HG03039 (cell line): ENCODE data around the gene GREB1L.

Source experiments
- ATAC-seq: cut with Tn5 transposase; IDR thresholded peaks from one replicate; pipeline ENCODE4 v1.9.1; 2021; ENCODE audit warnings: mild to moderate bottlenecking, moderate library complexity; ENCODE audit not compliant: unreplicated experiment

Gene GREB1L

GRCh38 chr18:21479721-21480120 is 237.7 kb downstream of the GREB1L start:
- ATAC-seq: no peak

GRCh38 chr18:21481739-21482138 is 239.7 kb downstream of the GREB1L start:
- ATAC-seq: no peak

DNA sequence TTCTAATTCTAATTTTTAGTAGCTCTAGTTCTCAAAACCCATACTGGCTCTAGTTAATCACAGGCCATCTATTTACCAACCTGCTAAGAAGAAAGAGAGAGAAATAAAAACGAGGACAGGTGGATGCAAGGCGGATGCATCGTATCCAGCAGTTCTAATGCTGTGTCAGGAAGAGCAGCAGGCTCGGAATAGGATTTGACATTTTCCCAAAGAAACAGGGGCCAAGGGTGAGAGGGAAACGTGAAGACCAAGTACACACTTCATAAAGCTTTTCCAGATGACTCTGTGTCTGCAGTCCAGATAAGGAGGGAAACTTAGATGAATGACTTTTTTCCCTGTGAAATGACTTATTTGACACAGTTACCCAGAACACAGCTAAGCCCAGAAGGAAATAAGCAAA is 241.0 kb downstream of the GREB1L start:
- ATAC-seq: no peak

- ATAC-seq: no peak
Observed at GRCh38 chr18:21484851-21485636, 243.0 kb downstream of the GREB1L start.

DNA sequence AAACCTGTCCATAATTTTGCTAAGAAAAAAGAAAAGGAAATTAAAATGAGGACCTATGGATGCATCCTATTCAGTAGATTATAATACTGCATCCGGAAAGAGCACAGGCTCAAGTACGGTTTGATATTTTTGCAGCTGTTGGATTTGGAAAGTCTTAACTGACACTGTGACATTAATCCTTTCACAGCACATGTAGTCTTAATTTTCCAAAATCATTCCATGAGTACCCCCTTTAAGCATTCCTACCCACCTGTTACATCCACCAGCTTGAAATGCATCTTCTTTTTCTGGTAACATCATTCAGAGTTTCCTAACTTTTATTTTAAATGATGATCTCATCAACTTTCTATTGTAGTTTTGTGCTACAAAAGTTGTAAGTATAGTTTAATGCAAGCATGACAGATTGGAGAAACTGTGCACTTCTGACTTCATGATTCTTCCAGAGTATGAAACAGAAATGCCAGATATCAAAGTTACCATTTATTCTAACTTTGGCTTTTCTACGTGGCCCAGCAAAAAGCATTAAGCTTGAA is 244.9 kb downstream of the GREB1L start:
- no peak for ATAC-seq

DNA sequence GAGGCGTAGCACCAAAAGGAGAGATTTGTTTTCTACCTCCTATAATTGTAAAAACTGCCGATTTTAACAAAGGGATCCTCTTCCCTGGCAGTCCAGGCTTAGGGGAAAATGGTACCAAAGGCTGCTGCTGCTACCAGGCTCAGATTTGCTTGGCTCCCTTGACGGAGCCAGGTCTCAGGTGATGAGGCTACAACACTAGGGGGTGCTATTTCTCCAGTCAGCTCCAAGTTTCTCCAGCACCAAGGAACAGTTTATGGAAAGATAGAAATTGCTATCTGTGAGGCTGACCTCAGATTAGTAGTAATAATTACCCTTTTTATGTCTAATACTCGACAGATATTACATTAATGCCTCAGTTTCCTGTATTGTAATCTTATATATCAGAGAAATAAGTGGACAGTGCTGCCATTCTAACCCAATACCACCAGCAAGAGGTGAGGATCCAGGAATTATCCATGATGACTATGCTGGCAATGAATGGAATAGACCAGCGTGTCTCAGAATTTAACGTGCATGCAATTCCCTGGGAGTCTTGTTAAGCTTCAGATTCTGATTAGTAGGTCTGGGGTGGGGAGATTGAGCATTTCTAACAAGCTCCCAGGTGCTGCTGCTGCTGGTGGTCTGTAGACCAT is 247.2 kb downstream of the GREB1L start:
- ATAC-seq: no peak

GRCh38 chr18:21489919-21490495 is 248.0 kb downstream of the GREB1L start:
- no peak for ATAC-seq

- no peak for ATAC-seq
Observed at GRCh38 chr18:21490748-21491147, 248.7 kb downstream of the GREB1L start.

- ATAC-seq: no peak
Observed at GRCh38 chr18:21496277-21496835, 254.3 kb downstream of the GREB1L start.

DNA sequence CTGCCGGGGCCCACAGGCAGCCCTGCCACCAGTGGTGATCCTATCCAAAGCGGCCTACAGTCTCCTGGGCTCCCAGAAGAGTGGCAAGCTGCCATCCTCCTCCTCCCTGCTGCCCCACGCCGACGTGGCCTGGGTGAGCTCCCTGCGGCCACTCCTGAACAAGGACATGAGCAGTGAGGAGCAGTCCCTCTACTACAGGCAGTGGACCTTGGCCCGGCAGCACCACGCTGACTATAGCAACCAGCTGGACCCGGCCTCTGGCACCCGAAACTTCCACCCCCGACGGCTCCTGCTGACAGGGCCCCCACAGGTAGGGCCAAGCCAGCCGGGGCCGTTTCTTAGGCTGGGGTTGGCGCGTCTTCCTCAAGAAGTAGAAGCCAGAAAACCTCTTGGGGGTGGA is 258.0 kb downstream of the GREB1L start:
- ATAC-seq: no peak

- ATAC-seq: no peak
Observed at GRCh38 chr18:21502661-21503060, 260.6 kb downstream of the GREB1L start.

DNA sequence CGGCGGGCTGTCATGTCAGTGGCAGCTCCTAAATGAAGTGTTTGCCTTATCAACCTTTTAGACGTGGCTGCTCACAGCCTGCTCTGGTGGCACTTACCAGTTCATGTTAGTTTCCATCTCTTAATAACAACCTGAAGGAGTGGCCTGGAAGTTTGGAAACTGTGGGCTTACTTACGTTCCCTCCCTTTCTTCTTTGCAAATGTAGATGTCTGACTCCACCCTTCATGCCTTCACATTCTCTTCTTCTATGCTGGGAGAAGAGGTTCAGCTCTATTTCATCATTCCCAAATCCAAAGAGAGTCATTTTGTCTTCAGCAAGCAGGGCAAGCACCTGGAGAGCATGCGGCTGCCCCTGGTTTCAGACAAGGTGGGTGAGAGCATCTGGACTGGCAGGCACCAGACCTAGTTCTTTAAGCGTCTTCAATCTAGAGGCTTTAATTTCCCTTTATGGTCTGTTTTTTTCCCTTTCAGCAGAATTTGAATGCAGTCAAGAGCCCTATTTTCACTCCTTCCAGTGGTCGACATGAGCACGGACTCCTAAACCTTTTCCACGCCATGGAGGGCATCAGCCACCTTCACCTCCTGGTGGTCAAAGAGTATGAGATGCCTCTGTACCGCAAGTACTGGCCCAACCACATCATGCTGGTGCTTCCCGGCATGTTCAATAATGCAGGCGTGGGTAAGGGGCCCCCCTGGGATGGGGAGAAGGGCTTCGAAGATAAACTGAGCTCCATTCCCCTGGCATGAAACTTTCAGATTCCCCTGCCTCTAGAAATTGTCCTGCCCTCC is 266.1 kb downstream of the GREB1L start:
- no peak for ATAC-seq

- no peak for ATAC-seq
Observed at GRCh38 chr18:21509062-21509461, 267.0 kb downstream of the GREB1L start.

GRCh38 chr18:21513292-21513691 is 271.3 kb downstream of the GREB1L start:
- ATAC-seq: no peak

GRCh38 chr18:21513741-21514140 is 271.7 kb downstream of the GREB1L start:
- no peak for ATAC-seq

- ATAC-seq: no peak
Observed at GRCh38 chr18:21522530-21522929, 280.5 kb downstream of the GREB1L start.

GRCh38 chr18:21525916-21526315 is 283.9 kb downstream of the GREB1L start:
- ATAC-seq: no peak

DNA sequence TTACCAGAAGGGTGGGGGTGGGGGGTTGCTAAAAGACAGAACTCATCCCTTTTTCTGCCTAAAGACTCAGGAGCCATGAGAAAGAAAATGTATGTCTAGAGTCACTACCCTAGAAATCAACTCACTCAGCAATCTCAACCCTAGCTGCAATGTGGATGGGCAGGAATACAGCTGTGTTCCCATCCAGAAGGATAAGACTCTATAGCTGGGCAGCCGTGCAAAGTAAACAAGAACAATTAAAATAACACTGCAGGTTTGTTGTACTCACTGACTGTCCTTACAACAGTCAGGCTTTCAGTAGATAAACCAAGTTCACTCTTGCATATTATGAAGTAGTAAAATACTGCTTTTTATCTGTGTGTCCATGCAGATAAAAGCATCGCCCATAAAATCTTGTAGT is 284.4 kb downstream of the GREB1L start:
- no peak for ATAC-seq

DNA sequence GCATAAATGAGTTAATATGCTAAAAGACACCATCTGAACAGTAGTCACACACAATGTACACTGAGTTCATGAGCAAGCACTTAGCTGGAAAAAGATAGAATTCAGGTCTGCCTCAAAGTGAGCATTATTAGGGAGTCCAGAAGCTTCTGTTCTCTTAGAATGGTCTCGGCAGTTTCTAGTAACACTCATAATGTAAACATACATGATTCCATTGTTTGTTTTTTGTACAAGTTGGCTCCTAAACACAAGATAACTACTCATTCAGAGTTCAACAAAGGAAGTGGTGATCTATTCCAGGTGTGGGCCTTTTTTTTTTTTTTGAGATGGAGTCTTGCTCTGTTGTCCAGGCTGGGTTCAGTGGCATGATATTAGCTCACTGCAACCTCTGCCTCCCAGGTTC is 292.3 kb downstream of the GREB1L start:
- no peak for ATAC-seq

GRCh38 chr18:21538230-21538629 is 296.2 kb downstream of the GREB1L start:
- no peak for ATAC-seq

DNA sequence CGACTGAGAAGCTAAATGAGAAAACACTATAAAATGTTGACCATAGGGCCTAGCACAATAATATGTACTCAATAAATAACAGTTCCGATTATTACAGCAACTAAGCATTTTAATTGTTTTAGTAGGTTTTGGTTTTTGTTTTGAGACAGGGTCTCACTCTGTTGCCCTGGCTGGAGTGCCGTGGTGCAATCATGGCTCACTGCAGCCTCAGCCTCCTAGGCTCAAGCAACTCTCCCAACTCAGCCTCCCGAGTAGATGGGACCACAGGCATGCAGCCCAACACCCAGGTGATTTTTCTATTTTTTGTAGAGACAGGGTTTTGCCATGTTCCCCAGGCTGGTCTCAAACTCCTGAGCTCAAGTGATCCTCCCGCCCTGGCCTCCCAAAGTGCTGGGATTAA is 304.4 kb downstream of the GREB1L start:
- ATAC-seq: no peak
